KMS-11 (cell line): ENCODE data around the gene SPINDOC.

Source experiments
- H2AFZ ChIP-seq: fragments of 200-600 bp; sonication (generic); 2 replicates; pipeline ENCODE4 v1.6.1; 2016; ENCODE audit warnings: antibody characterized with exemption, mixed run types, low read depth
- H3K27ac ChIP-seq: fragments of 200-600 bp; sonication (generic); 2 replicates; pipeline ENCODE4 v1.6.1; 2016; ENCODE audit warnings: mild to moderate bottlenecking, mixed run types
- H3K27me3 ChIP-seq: fragments of 200-600 bp; sonication (generic); 2 replicates; pipeline ENCODE4 v1.6.1; 2017; ENCODE audit warnings: mild to moderate bottlenecking, low read depth, mixed run types, moderate library complexity; ENCODE audit not compliant: insufficient read depth
- H3K36me3 ChIP-seq: fragments of 200-600 bp; sonication (generic); 2 replicates; pipeline ENCODE4 v1.6.1; 2017; ENCODE audit warnings: mild to moderate bottlenecking, mixed run types; ENCODE audit not compliant: insufficient read depth
- H3K4me1 ChIP-seq: fragments of 200-600 bp; sonication (generic); 2 replicates; pipeline ENCODE4 v1.6.1; 2016; ENCODE audit warnings: mild to moderate bottlenecking, low read depth, mixed run types; ENCODE audit not compliant: poor library complexity, severe bottlenecking
- H3K4me2 ChIP-seq: fragments of 200-600 bp; sonication (generic); 2 replicates; pipeline ENCODE4 v1.7.0; 2016; ENCODE audit warnings: mild to moderate bottlenecking, mixed run types
- H3K4me3 ChIP-seq: fragments of 200-600 bp; sonication (generic); IDR thresholded peaks from 2 replicates; pipeline ENCODE4 v1.6.1; 2017; ENCODE audit warnings: low read depth, low read length, mixed read lengths; ENCODE audit not compliant: insufficient read depth
- H3K79me2 ChIP-seq: fragments of 200-600 bp; sonication (generic); 2 replicates; pipeline ENCODE4 v1.6.1; 2016; ENCODE audit warnings: low read depth, mixed run types; ENCODE audit not compliant: insufficient read depth
- H3K9ac ChIP-seq: fragments of 200-600 bp; sonication (generic); 2 replicates; pipeline ENCODE4 v1.6.1; 2016; ENCODE audit warnings: mild to moderate bottlenecking, mixed run types
- H4K20me1 ChIP-seq: fragments of 200-600 bp; sonication (generic); 2 replicates; pipeline ENCODE4 v1.6.1; 2016; ENCODE audit warnings: mild to moderate bottlenecking, mixed run types; ENCODE audit not compliant: insufficient read depth
- CTCF ChIP-seq: fragments of 200-600 bp; sonication (generic); conservative IDR thresholded peaks from 2 replicates; pipeline ENCODE4 v1.6.1; 2017; ENCODE audit warnings: low read depth, mild to moderate bottlenecking, antibody characterized with exemption, low read length, moderate library complexity, mixed read lengths

Gene SPINDOC

GRCh38 chr11:63849691-63850090, 36.4 kb downstream of the SPINDOC start:
- Histone ChIP-seq H3K9ac (no peak overlapping the region), H3K36me3 (no peaks in the 10 kb centered on the region), H2AFZ (no peak overlapping the region), H3K27me3 (no peaks in the 10 kb centered on the region), H3K4me2 (no peak overlapping the region), H3K4me1 (peaks cover 35% of the 10 kb centered on the region), H3K79me2 (peaks cover 75% of the 10 kb centered on the region), H3K4me3 (no peak overlapping the region), H4K20me1 (peaks cover 10% of the 10 kb centered on the region), H3K27ac (no peak overlapping the region)
- no peak for TF ChIP-seq CTCF

GRCh38 chr11:63850920-63851319, 37.7 kb downstream of the SPINDOC start:
- no peak overlapping the region for H3K4me3 ChIP-seq

DNA sequence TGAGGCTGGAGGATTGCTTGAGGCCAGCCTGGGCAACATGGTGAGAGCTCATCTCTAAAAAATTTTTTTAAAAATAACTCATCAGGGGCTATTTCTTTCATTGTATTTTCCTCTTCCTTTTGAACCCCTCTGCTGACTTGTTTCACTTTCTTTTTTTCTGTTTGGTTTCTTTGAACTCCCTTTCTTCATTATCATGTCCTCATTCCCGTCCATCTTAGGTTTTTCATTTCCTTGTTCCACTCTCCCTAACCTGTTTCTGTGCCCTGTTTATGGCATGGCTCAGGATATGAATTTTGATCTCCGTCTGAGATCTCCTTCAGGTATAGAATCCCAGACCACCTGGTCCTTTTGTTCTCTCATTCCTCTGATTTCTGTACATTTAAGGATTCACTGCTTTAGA, 38.1 kb downstream of the SPINDOC start:
- H3K27me3 ChIP-seq, result no peaks in the 10 kb centered on the region
- H3K36me3 ChIP-seq, result no peaks in the 10 kb centered on the region
- H3K4me1 ChIP-seq, result peaks cover 52% of the 10 kb centered on the region
- H3K4me2 ChIP-seq, result peak overlapping the region; percentile 47
- peaks cover 10% of the 10 kb centered on the region for H4K20me1 ChIP-seq
- H3K79me2 ChIP-seq, result peaks cover 66% of the 10 kb centered on the region
- H3K27ac ChIP-seq, result no peak overlapping the region; the same call in 1 of the 2 replicates
- no peak overlapping the region for H3K9ac ChIP-seq
- no peak overlapping the region for H3K4me3 ChIP-seq
- H2AFZ ChIP-seq, result no peak overlapping the region
- TF ChIP-seq CTCF, result no peak

More at GRCh38 chr11:63850920-63851319, 37.7 kb downstream of the SPINDOC start:
- H3K4me1 ChIP-seq, result peaks cover 47% of the 10 kb centered on the region
- no peaks in the 10 kb centered on the region for H3K27me3 ChIP-seq
- H3K79me2 ChIP-seq, result peaks cover 70% of the 10 kb centered on the region
- peak overlapping the region; percentile 47 for H3K4me2 ChIP-seq
- H2AFZ ChIP-seq, result no peak overlapping the region
- no peaks in the 10 kb centered on the region for H3K36me3 ChIP-seq
- peaks cover 10% of the 10 kb centered on the region for H4K20me1 ChIP-seq
- TF ChIP-seq CTCF, result no peak
- H3K27ac ChIP-seq, result no peak overlapping the region; the same call in 1 of the 2 replicates
- no peak overlapping the region for H3K9ac ChIP-seq

DNA sequence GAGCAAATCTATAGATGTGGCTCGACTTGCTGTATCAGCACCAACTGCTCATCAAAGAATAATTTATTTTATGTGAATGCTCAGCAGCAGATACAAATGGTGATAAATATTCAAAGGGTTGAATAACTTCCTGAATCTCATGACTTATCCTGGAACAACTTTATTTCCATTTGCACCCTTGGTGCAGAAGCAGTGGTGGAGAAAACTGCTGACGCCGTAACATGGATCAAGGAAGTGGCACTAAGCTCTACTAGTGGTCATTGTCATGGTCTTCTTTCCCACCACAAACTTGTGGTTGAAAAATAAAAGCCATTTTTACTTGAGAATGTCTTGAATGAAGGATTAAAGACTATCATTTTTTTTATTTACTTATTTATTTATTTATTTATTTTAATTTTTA, 40.2 kb downstream of the SPINDOC start:
- TF ChIP-seq CTCF, result no peak
- no peak overlapping the region for H2AFZ ChIP-seq
- H3K27me3 ChIP-seq, result no peaks in the 10 kb centered on the region
- peaks cover 69% of the 10 kb centered on the region for H3K4me1 ChIP-seq
- H3K4me3 ChIP-seq, result no peak overlapping the region
- H3K36me3 ChIP-seq, result no peaks in the 10 kb centered on the region
- H3K4me2 ChIP-seq, result peak overlapping the region; percentile 21; the same call in 1 of the 2 replicates
- H3K9ac ChIP-seq, result no peak overlapping the region
- peaks cover 67% of the 10 kb centered on the region for H3K79me2 ChIP-seq
- peaks cover 10% of the 10 kb centered on the region; the same call in 1 of the 2 replicates for H4K20me1 ChIP-seq
- H3K27ac ChIP-seq, result no peak overlapping the region
